PC-3 (cell line): ENCODE results near the gene ACVR2A.

Experiments
- CTCF ChIP-seq: fragments of 300-600 bp; sonication (generic); conservative IDR thresholded peaks from 2 replicates; pipeline ENCODE4 v1.5.1; 2017; ENCODE audit warnings: antibody characterized with exemption, low read depth, mild to moderate bottlenecking, low read length
- EZH2 ChIP-seq: fragments of 300-600 bp; sonication (generic); IDR thresholded peaks from one replicate; pipeline ENCODE4 v1.6.1; 2017; ENCODE audit warnings: antibody characterized with exemption, mild to moderate bottlenecking, low read length; ENCODE audit not compliant: unreplicated experiment
- EZH2phosphoT487 ChIP-seq: fragments of 300-600 bp; sonication (generic); IDR thresholded peaks from 2 replicates; pipeline ENCODE4 v1.6.1; 2018; ENCODE audit warnings: mild to moderate bottlenecking, antibody characterized with exemption, low read length, borderline replicate concordance

GRCh38 chr2:147904051-147904450 lies 59.2 kb downstream of the ACVR2A start:
- no peak for TF ChIP-seq EZH2phosphoT487
- no peak for TF ChIP-seq CTCF
- no peak for TF ChIP-seq EZH2
